Astrocyte (in vitro differentiated cells and primary cell): ENCODE results near the gene OXLD1. TPM values are rescaled to one million over a fixed set of nuclear protein-coding genes. Genes with fewer than 3 reads are reported as not detected.

Experiments used
- DNase-seq: peaks from one replicate; pipeline ENCODE4 v3.0.0-alpha.2; 2010; ENCODE audit warnings: low read depth
- FAIRE-seq: peaks from 2 replicates; lab custom pipeline; 2011; peaks lifted over from hg19 to GRCh38; lab: Jason Lieb, UNC
- H2AFZ ChIP-seq: 2 replicates; pipeline ENCODE4 v1.6.0; 2012; ENCODE audit warnings: low read depth, low read length, inconsistent platforms
- H3K27ac ChIP-seq: 2 replicates; pipeline ENCODE4 v1.5.1; 2011; ENCODE audit warnings: low read depth, low read length, inconsistent platforms
- H3K27me3 ChIP-seq: 2 replicates; pipeline ENCODE4 v1.6.0; 2011; ENCODE audit warnings: low read length, inconsistent platforms; ENCODE audit not compliant: insufficient read depth
- H3K36me3 ChIP-seq: 2 replicates; pipeline ENCODE4 v1.5.1; 2011; ENCODE audit warnings: low read length, inconsistent platforms; ENCODE audit not compliant: insufficient read depth
- H3K4me1 ChIP-seq: 2 replicates; pipeline ENCODE4 v1.5.1; 2011; ENCODE audit warnings: low read length, inconsistent platforms; ENCODE audit not compliant: insufficient read depth
- H3K4me2 ChIP-seq: 2 replicates; pipeline ENCODE4 v1.6.0; 2012; ENCODE audit warnings: low read length, inconsistent platforms
- H3K4me3 ChIP-seq: 2 replicates; pipeline ENCODE4 v1.5.1; 2011; ENCODE audit warnings: low read depth, mild to moderate bottlenecking, low read length, inconsistent platforms; ENCODE audit not compliant: insufficient read depth
- H3K79me2 ChIP-seq: 2 replicates; pipeline ENCODE4 v1.6.0; 2012; ENCODE audit warnings: mild to moderate bottlenecking, low read length, inconsistent platforms; ENCODE audit not compliant: insufficient read depth
- H3K9ac ChIP-seq: 2 replicates; pipeline ENCODE4 v1.6.0; 2012; ENCODE audit warnings: mild to moderate bottlenecking, low read length, inconsistent platforms
- H3K9me3 ChIP-seq: 2 replicates; pipeline ENCODE4 v1.5.1; 2012; ENCODE audit warnings: low read depth, mild to moderate bottlenecking, low read length, inconsistent platforms; ENCODE audit not compliant: insufficient read depth
- H4K20me1 ChIP-seq: 2 replicates; pipeline ENCODE4 v1.6.0; 2012; ENCODE audit warnings: low read length, inconsistent platforms; ENCODE audit not compliant: insufficient read depth
- H3K27ac Mint-ChIP-seq: one replicate; pipeline ENCODE4 v1.8.0; 2021; ENCODE audit warnings: mild to moderate bottlenecking, mixed read lengths; ENCODE audit not compliant: unreplicated experiment
- H3K27me3 Mint-ChIP-seq: one replicate; pipeline ENCODE4 v1.8.0; 2021; ENCODE audit warnings: low read depth, mixed read lengths; ENCODE audit not compliant: unreplicated experiment
- H3K36me3 Mint-ChIP-seq: one replicate; pipeline ENCODE4 v1.8.0; 2021; ENCODE audit warnings: low read depth, mixed read lengths; ENCODE audit not compliant: unreplicated experiment
- H3K4me1 Mint-ChIP-seq: one replicate; pipeline ENCODE4 v1.8.0; 2021; ENCODE audit warnings: low read depth, mixed read lengths; ENCODE audit not compliant: unreplicated experiment
- H3K4me3 Mint-ChIP-seq: one replicate; pipeline ENCODE4 v1.8.0; 2021; ENCODE audit warnings: mild to moderate bottlenecking, moderate library complexity, mixed read lengths; ENCODE audit not compliant: unreplicated experiment
- H3K9me3 Mint-ChIP-seq: one replicate; pipeline ENCODE4 v1.8.0; 2021; ENCODE audit warnings: mild to moderate bottlenecking, mixed read lengths; ENCODE audit not compliant: unreplicated experiment
- CTCF ChIP-seq: IDR thresholded peaks from 2 replicates; pipeline ENCODE4 v1.5.1; 2011; ENCODE audit warnings: low read depth, mild to moderate bottlenecking, inconsistent platforms, low read length, moderate library complexity; ENCODE audit not compliant: insufficient read depth
- EZH2 ChIP-seq: IDR thresholded peaks from 2 replicates; pipeline ENCODE4 v1.6.1; 2012; ENCODE audit warnings: mild to moderate bottlenecking, low read length, inconsistent platforms; ENCODE audit not compliant: insufficient read depth
- total RNA-seq: library from RNA; stranded (reverse); gene quantifications from 2 replicates; pipeline ENCODE4 v1.2.1, GENCODE V29; 2021

Gene OXLD1
- total RNA-seq, 1 donor from 2014 or later = 22.0 TPM

GRCh38 chr17:81697261-81698044 is 31.0 kb upstream of the OXLD1 start:
- Histone ChIP-seq H3K27me3 (no peaks in the 10 kb centered on the region), H3K27ac (no peak overlapping the region), H3K4me3 (no peak overlapping the region), H4K20me1 (peaks cover 83% of the 10 kb centered on the region), H3K4me1 (peaks cover 18% of the 10 kb centered on the region), H3K36me3 (peaks cover 37% of the 10 kb centered on the region), H2AFZ (no peak overlapping the region), H3K79me2 (peaks cover 92% of the 10 kb centered on the region), H3K9ac (no peak overlapping the region), H3K9me3 (no peaks in the 10 kb centered on the region), H3K4me2 (no peak overlapping the region)
- Mint-ChIP-seq H3K36me3 (peaks cover 13% of the 10 kb centered on the region), H3K4me1 (peaks cover 7% of the 10 kb centered on the region), H3K4me3 (no peak overlapping the region), H3K9me3 (no peaks in the 10 kb centered on the region), H3K27ac (peak overlapping the region; percentile 53), H3K27me3 (no peaks in the 10 kb centered on the region)
- DNase-seq (no peak), FAIRE-seq (no peak)
- TF ChIP-seq EZH2 = no peak
- no peak for TF ChIP-seq CTCF

- peaks cover 32% of the 10 kb centered on the region for H3K36me3 ChIP-seq
- H3K4me3 ChIP-seq = no peak overlapping the region
- no peak overlapping the region for H2AFZ ChIP-seq
- no peak overlapping the region for H3K27ac ChIP-seq
- H3K4me2 ChIP-seq = no peak overlapping the region
- Mint-ChIP-seq H3K4me1 (peaks cover 3% of the 10 kb centered on the region), H3K27me3 (no peaks in the 10 kb centered on the region), H3K4me3 (no peak overlapping the region), H3K27ac (no peak overlapping the region), H3K9me3 (no peaks in the 10 kb centered on the region), H3K36me3 (peaks cover 13% of the 10 kb centered on the region)
- peaks cover 83% of the 10 kb centered on the region for H4K20me1 ChIP-seq
- TF ChIP-seq CTCF = no peak
- no peak for TF ChIP-seq EZH2
- H3K27me3 ChIP-seq = no peaks in the 10 kb centered on the region
- no peaks in the 10 kb centered on the region for H3K9me3 ChIP-seq
- no peak for FAIRE-seq
- H3K4me1 ChIP-seq = peaks cover 8% of the 10 kb centered on the region
- H3K79me2 ChIP-seq = peaks cover 92% of the 10 kb centered on the region
- no peak overlapping the region for H3K9ac ChIP-seq
- DNase-seq = no peak
Observed at GRCh38 chr17:81696218-81696941, 30.0 kb upstream of the OXLD1 start.
